ENCODE data around the gene RDH13. TPM values are rescaled to one million over a fixed set of nuclear protein-coding genes. Genes with fewer than 3 reads are reported as not detected.
"Not testable (repeated sequence)": the region's sequence is repeated elsewhere in the genome, so short reads cannot be mapped to it uniquely, and the experiment has no call there.

Gene RDH13, protein sequence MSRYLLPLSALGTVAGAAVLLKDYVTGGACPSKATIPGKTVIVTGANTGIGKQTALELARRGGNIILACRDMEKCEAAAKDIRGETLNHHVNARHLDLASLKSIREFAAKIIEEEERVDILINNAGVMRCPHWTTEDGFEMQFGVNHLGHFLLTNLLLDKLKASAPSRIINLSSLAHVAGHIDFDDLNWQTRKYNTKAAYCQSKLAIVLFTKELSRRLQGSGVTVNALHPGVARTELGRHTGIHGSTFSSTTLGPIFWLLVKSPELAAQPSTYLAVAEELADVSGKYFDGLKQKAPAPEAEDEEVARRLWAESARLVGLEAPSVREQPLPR
- 6.9 TPM for polyA plus RNA-seq (2012; ENCODE audit: missing spikeins)

DNA sequence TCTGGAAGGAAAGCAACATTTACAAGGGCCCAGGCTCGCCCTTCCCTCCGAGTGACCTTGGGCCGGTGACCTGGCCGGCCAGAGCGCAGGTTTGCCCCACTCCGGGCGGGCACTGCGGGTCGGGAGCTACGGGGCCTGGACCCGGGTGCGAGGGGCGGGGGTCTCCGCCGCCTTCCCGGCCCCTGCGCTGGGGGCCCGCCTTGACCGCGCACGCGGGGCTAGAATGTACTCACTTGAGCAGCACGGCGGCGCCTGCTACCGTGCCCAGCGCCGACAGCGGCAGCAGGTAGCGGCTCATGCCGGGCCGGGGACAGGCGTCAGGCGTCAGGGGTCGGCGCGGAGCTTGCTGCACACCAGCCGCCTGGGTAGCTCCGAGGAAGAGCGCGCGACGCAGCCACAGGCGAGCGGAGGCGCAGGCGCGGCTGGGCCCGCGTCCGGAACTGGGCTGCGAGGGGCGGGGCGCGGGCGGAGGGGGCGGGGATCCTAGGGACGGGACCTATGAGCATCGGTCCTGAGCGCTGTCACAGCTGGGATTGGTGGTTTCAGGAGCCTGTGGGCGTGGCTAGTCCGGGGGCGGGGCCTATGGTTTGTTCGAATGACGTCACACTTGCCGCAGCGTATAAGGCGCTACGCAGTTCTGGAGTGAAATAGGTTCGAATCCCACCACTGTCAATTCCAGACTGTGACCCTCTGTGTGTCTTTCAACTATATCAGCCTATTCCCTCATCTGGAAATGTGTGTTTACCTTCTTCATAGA lies at the start of gene RDH13:
Gene RDH13 (minus strand): TSS at position 414 of the 757 bp plus-strand sequence. CDS start 116 bp downstream, at position 298.
- DNase-seq (ENCODE audit: insufficient read length) (peak; percentile 85), FAIRE-seq (peak; percentile 77)
- TF ChIP-seq POLR2A (IDR thresholded peaks at IDR 0.05; ENCODE audit: low read depth, low read length) (peak; percentile 65; the same call in 1 of the 2 replicates), POLR2AphosphoS5 (IDR thresholded peaks at IDR 0.05; ENCODE audit: low read depth, low read length) (no peak)

DNA sequence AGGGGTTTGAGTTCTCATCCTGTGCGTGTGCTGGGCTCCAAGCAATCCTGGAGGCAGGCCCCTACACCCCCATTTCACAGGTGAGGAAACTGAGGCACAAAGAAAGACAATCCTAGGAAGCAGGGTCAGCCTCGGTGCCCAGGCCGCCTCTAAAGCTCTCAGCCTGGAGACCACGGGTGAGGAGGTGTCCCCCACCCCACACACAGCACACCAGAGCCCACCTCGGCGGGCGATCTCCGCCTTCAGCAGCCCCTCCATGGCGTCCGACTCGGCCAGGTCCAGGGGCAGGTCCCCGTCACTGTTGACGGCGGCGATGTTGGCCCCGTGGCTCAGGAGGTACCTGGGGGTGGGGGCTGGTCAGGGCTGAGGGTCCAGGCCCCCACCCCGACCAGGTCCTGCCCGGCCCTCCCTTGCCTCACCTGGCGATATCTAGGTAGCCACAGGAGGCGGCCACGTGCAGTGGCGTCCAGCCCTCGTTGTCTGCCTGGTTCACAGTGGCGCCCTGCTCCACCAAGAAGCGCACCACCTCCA lies 49.4 kb upstream of the RDH13 start:
- TF ChIP-seq TAF1 (IDR thresholded peaks at IDR 0.05; ENCODE audit: borderline replicate concordance, low read depth, low read length) (no peak), POLR2AphosphoS5 (IDR thresholded peaks at IDR 0.05; ENCODE audit: low read depth, low read length) (no peak), POLR2A (IDR thresholded peaks at IDR 0.05; ENCODE audit: low read depth, low read length) (no peak)
- no peak for FAIRE-seq
- DNase-seq (ENCODE audit: insufficient read length), result peak; percentile 11

DNA sequence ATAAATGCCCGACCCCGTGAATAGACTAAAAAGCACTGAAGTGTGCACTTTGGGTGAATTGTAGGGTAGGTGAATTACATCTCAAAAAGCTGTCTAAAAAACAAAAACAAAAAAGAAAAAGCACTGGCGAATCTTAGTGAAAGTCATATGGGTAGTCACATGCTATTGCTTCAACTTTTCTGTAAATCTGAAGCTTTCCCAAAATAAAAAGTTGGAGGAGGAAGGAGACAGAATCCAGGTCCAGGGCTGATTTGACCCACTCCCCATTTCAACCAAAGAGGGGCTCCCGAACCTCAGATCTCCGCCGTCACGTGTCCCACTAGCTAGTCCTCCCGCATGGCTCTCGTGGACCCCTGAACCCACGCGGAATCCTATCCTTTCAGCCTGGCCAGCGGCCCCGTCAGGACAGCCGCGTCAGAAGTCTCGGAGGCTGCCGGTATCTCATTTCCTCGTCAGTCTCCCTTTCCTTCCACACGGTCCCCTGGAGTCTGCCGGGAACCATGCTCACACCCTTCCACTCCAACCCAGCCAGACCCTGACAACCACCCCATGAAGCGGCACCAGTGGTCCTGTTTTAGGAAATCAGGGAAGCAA lies 48.4 kb upstream of the RDH13 start:
- DNase-seq (ENCODE audit: insufficient read length) (no peak), FAIRE-seq (no peak)
- TF ChIP-seq TAF1 (IDR thresholded peaks at IDR 0.05; ENCODE audit: borderline replicate concordance, low read depth, low read length) (no peak), POLR2AphosphoS5 (IDR thresholded peaks at IDR 0.05; ENCODE audit: low read depth, low read length) (no peak), POLR2A (IDR thresholded peaks at IDR 0.05; ENCODE audit: low read depth, low read length) (no peak)

DNA sequence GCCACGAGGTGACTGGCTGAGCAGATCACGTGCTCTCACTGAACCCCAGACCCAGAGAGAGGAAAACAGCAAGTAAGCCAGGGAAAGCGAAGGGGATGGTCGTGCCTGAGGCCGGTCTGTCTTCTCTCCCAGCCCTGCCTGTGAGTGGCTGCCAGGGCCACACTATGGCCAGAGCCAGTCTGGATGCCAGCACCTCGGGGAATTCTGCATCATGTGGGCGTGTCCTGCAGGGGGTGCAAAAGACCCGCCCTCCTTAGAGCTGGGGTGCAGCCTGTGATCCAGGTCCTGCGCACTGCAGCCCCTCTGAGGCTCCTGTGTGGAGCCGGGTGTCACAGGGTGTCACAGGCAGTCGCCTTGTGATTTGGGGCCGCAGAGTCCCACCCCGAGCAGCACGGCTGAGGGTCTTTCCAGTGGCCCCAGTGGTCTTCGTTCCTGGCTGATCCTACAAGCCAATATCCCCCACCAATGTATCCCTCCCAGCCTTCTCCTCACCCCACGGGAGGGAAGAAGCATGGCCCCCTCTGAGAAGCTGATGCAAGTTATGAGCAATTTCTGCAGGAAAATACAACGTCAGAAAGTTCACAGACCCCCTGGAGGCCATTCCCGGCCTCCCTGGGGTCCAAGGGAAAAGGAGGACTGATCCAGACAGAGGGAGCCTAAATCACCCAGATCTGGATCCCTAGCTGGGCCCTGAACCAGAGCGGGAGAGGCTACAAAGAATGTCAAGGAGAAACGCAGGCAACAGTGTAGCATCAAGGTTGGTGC lies 46.8 kb upstream of the RDH13 start:
- peak; percentile 16 for DNase-seq (ENCODE audit: insufficient read length)
- no peak for TF ChIP-seq POLR2AphosphoS5 (IDR thresholded peaks at IDR 0.05; ENCODE audit: low read depth, low read length)
- TF ChIP-seq POLR2A (IDR thresholded peaks at IDR 0.05; ENCODE audit: low read depth, low read length), result no peak
- no peak for TF ChIP-seq TAF1 (IDR thresholded peaks at IDR 0.05; ENCODE audit: borderline replicate concordance, low read depth, low read length)
- no peak for FAIRE-seq

DNA sequence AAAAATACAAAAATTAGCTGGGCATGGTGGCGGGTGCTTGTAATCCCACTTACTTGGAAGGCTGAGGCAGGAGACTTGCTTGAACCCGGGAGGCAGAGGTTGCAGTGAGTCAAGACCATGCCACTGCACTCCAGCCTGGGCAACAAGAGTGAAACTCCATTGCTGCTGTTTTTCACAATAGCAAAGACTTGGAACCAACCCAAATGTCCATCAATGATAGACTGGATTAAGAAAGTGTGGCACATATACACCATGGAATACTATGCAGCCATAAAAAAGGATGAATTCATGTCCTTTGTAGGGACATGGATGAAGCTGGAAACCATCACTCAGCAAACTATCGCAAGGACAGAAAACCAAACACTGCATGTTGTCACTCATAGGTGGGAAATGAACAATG lies 44.3 kb upstream of the RDH13 start:
- FAIRE-seq; DNase-seq (ENCODE audit: insufficient read length): not testable (repeated sequence)

DNA sequence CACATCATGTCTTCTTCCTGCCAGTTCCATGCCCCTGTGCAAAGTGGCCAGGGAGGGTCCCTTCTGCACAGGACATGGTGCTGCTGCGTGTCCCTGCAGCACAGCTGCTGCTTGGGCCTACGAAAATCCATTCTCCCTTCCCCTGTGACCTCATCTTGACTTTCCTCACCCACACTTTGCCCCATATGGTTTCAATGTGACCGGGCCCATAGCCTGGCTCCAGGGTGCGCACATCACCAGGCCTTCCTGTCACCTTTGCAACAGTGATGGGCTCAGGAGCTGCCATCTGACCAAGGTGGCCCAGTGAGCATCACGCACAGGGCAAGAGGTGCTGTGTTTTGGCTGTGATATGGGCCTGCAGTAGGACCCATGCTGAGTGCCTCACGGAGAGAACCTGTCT lies 43.6 kb upstream of the RDH13 start:
- FAIRE-seq (no peak), DNase-seq (ENCODE audit: insufficient read length) (no peak)

DNA sequence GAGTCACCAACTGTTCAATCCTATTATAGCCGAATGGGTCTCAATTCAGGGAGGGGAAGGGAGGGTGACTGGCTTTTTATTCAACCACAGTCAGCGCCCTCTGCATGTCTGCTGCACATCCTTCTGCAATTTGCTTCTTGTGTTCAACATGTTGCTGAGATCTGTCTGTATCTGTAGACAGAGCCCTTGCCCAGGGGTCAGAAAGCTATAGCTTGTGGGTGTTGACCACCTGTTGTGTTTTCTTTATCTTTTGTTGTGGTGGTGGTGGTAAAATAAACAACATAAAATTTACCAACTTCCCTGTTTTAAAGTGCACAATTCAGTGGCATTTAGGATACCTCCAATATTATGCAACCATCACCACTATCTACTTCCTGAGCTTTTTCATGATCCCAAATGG lies 42.3 kb upstream of the RDH13 start:
- TF ChIP-seq TAF1 (IDR thresholded peaks at IDR 0.05; ENCODE audit: borderline replicate concordance, low read depth, low read length) (no peak), POLR2A (IDR thresholded peaks at IDR 0.05; ENCODE audit: low read depth, low read length) (no peak), POLR2AphosphoS5 (IDR thresholded peaks at IDR 0.05; ENCODE audit: low read depth, low read length) (no peak)
- DNase-seq (ENCODE audit: insufficient read length), result no peak
- FAIRE-seq, result no peak

More for the DNA sequence above, 43.6 kb upstream of the RDH13 start:
- TF ChIP-seq POLR2A (IDR thresholded peaks at IDR 0.05; ENCODE audit: low read depth, low read length), result no peak
- TF ChIP-seq TAF1 (IDR thresholded peaks at IDR 0.05; ENCODE audit: borderline replicate concordance, low read depth, low read length), result no peak
- no peak for TF ChIP-seq POLR2AphosphoS5 (IDR thresholded peaks at IDR 0.05; ENCODE audit: low read depth, low read length)

DNA sequence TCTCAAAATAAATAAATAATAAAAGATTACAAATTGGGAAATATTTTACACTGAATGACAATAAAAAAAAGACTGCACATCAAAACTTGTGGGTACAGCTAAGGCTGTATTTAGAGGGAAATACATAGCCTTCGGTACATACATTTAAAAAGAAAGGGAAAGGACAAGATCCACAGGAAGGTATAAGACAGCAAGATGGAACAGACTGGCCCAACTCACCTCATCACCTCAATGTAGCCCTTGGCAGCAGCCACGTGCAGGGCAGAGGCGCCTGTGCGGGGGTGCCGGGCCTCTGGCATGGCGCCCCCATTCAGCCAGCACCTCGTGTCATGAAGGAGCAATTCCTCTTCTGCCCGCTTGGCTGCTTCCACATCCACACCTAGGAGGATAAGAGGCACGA lies 40.2 kb upstream of the RDH13 start:
- TF ChIP-seq POLR2AphosphoS5 (IDR thresholded peaks at IDR 0.05; ENCODE audit: low read depth, low read length) (no peak), POLR2A (IDR thresholded peaks at IDR 0.05; ENCODE audit: low read depth, low read length) (no peak), TAF1 (IDR thresholded peaks at IDR 0.05; ENCODE audit: borderline replicate concordance, low read depth, low read length) (no peak)
- DNase-seq (ENCODE audit: insufficient read length), result no peak
- no peak for FAIRE-seq

DNA sequence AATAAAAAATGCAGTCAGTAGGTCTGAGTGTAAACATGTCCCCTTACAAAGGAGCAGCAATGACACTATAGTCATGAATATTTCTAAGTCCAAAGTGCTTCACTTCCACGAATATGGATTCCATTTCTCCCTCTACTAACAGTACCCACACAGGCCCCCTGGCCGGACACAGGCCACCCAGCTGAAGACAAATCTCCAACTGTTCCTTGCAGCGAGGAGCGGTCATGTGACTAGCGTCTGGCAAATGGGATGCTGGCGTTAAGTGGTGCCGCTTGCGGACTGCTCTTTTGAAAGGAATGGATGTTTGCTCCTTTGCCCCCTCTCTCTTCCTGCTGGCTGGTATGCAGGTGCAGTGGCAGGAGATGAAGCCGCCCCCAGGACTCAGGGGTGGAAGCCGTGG lies 38.3 kb upstream of the RDH13 start:
- DNase-seq (ENCODE audit: insufficient read length) (no peak), FAIRE-seq (no peak)
- no peak for TF ChIP-seq TAF1 (IDR thresholded peaks at IDR 0.05; ENCODE audit: borderline replicate concordance, low read depth, low read length)
- TF ChIP-seq POLR2A (IDR thresholded peaks at IDR 0.05; ENCODE audit: low read depth, low read length), result no peak
- no peak for TF ChIP-seq POLR2AphosphoS5 (IDR thresholded peaks at IDR 0.05; ENCODE audit: low read depth, low read length)

DNA sequence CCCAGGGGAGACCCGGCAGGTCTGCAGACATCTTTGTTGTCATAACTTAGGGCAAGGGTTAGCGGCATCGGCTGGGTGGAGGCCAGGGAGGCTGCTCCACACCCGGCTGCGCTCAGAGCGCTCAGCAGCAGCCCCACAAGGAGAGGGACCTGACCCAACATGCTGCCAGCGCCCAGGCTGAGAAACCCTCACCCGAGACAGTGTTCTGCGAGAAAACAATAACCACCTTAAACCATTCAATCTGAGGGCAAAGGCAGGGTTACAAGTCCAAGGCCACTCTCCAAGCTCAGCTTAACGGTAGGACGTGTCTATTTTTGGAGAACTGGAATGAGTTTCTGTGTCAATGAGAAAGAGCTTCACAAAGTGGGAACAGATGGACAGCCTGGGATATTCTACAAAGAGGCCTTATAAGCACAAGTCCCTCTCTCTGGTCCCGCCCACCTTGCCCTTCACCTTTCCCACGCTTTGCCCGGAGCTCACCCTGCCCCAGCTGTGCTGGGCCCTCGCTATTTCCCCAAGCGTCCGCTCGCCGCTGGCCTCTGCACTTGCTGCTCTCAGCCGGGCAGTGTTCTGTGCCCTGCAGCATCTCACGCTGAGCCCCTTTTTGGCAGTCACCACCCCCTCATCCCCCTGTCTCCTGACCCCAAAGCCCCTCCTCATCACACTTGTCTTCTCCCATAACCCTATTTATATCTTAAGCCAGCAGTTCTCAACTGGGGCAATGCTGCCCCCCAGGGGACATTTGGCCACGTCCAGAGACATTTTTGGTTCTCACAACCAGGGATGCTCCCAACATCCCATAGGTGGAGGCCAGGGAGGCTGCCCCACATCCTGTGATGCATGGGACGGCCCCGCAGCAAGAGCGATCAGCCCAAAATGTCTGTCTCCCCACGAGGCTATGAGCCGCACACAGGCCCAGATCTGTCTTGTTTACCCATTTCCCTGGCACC lies 36.9 kb upstream of the RDH13 start:
- DNase-seq (ENCODE audit: insufficient read length) (no peak), FAIRE-seq (no peak)
- no peak for TF ChIP-seq POLR2AphosphoS5 (IDR thresholded peaks at IDR 0.05; ENCODE audit: low read depth, low read length)
- no peak for TF ChIP-seq POLR2A (IDR thresholded peaks at IDR 0.05; ENCODE audit: low read depth, low read length)
- no peak for TF ChIP-seq TAF1 (IDR thresholded peaks at IDR 0.05; ENCODE audit: borderline replicate concordance, low read depth, low read length)

Data from GM12892 (cell line).